Upper lobe of right lung (tissue), 1 donor: ENCODE results near the gene HSP90AB1. TPM values are rescaled to one million over a fixed set of nuclear protein-coding genes. Genes with fewer than 3 reads are reported as not detected.

Source experiments
- ATAC-seq: fragments of 200-7000 bp; cut with Tn5 transposase; one replicate; pipeline ENCODE4 v1.9.1; 2020; ENCODE audit warnings: mild to moderate bottlenecking, moderate library complexity
- DNase-seq: peaks from one replicate; pipeline ENCODE4 v3.0.0-alpha.2; 2020
- H3K27ac ChIP-seq: fragments of 200-600 bp; one replicate; pipeline ENCODE4 v1.8.0; 2022
- H3K27me3 ChIP-seq: fragments of 200-600 bp; one replicate; pipeline ENCODE4 v1.8.0; 2022; ENCODE audit warnings: mild to moderate bottlenecking
- H3K36me3 ChIP-seq: fragments of 200-600 bp; one replicate; pipeline ENCODE4 v1.8.0; 2022
- H3K4me1 ChIP-seq: fragments of 200-600 bp; one replicate; pipeline ENCODE4 v1.8.0; 2022
- H3K4me3 ChIP-seq: fragments of 200-600 bp; one replicate; pipeline ENCODE4 v1.8.0; 2022; ENCODE audit warnings: mild to moderate bottlenecking
- H3K9me3 ChIP-seq: fragments of 200-600 bp; one replicate; pipeline ENCODE4 v1.8.0; 2022
- CTCF ChIP-seq: fragments of 200-600 bp; IDR thresholded peaks from one replicate; pipeline ENCODE4 v1.8.0; 2022; ENCODE audit warnings: antibody characterized with exemption
- intact Hi-C: fragments of 100-400 bp; cut with DNase I; formaldehyde crosslinking; loops from one replicate; pipeline ENCODE4 v1.11.0; 2022
- total RNA-seq: library from RNA; stranded (reverse); fragmentation: NEBNext Ultra II Directional; extraction: Animal tissue kit (Norgen Biotek cat#: 25700); gene quantifications from one replicate; pipeline ENCODE4 v1.2.1, GENCODE V29; 2021
- donor health status: DM: no; HTN: yes; CAD: no; lungs with severe emphysema.

Gene HSP90AB1
- total RNA-seq, 1 donor from 2014 or later, result 660 TPM

- Histone ChIP-seq H3K27ac (peak within 1 kb of the TSS; percentile 84), H3K4me1 (peaks cover 58% of the 10 kb centered on the region), H3K4me3 (peak within 1 kb of the TSS; percentile 71), H3K9me3 (no peaks in the 10 kb centered on the region), H3K27me3 (no peaks in the 10 kb centered on the region), H3K36me3 (no peaks in the 10 kb centered on the region)
- ATAC-seq, result peak; percentile 67
- intact Hi-C loops, result no loop called here
- peak; percentile 91 for DNase-seq
- no peak for TF ChIP-seq CTCF
Measured at GRCh38 chr6:44223319-44224028, 23.4 kb upstream of the HSP90AB1 start, which contains the start of gene SLC29A1. TSS of gene SLC29A1 (plus strand) at chr6:44223595. CDS start at chr6:44227314, 3,719 bp downstream.

- peak overlapping the region; percentile 71 for H3K4me3 ChIP-seq
- H3K36me3 ChIP-seq, result peaks cover under 1% of the 10 kb centered on the region
- no peaks in the 10 kb centered on the region for H3K27me3 ChIP-seq
- peaks cover 51% of the 10 kb centered on the region for H3K4me1 ChIP-seq
- no peak for TF ChIP-seq CTCF
- ATAC-seq, result no peak
- intact Hi-C loops, result no loop called here
- H3K27ac ChIP-seq, result no peak overlapping the region
- no peaks in the 10 kb centered on the region for H3K9me3 ChIP-seq
- no peak for DNase-seq
Measured at GRCh38 chr6:44224029-44224964, 22.6 kb upstream of the HSP90AB1 start.

GRCh38 chr6:44224965-44225305 lies 22.0 kb upstream of the HSP90AB1 start:
- H3K4me1 ChIP-seq, result peaks cover 51% of the 10 kb centered on the region
- DNase-seq (no peak), ATAC-seq (no peak)
- H3K27ac ChIP-seq, result no peak overlapping the region
- intact Hi-C loops, result no loop called here
- H3K27me3 ChIP-seq, result no peaks in the 10 kb centered on the region
- TF ChIP-seq CTCF, result no peak
- no peak overlapping the region for H3K4me3 ChIP-seq
- H3K36me3 ChIP-seq, result peaks cover 6% of the 10 kb centered on the region
- no peaks in the 10 kb centered on the region for H3K9me3 ChIP-seq

- Histone ChIP-seq H3K4me1 (peaks cover 45% of the 10 kb centered on the region), H3K27me3 (no peaks in the 10 kb centered on the region), H3K36me3 (peaks cover 12% of the 10 kb centered on the region), H3K4me3 (no peak overlapping the region), H3K27ac (peak overlapping the region; percentile 11), H3K9me3 (no peaks in the 10 kb centered on the region)
- intact Hi-C loops, result no loop called here
- no peak for TF ChIP-seq CTCF
- DNase-seq (no peak), ATAC-seq (no peak)
Measured at GRCh38 chr6:44225579-44226325, 21.1 kb upstream of the HSP90AB1 start.

GRCh38 chr6:44226368-44227147 lies 20.3 kb upstream of the HSP90AB1 start:
- Histone ChIP-seq H3K4me3 (no peak overlapping the region), H3K27me3 (no peaks in the 10 kb centered on the region), H3K4me1 (peaks cover 37% of the 10 kb centered on the region), H3K27ac (peak overlapping the region; percentile 11), H3K36me3 (peaks cover 20% of the 10 kb centered on the region), H3K9me3 (no peaks in the 10 kb centered on the region)
- intact Hi-C loops, result no loop called here
- DNase-seq (no peak), ATAC-seq (no peak)
- TF ChIP-seq CTCF, result no peak
